NCI-H2227 treated with DMSO at 0.1 percent for 48 hours (cell line): Measurements from ENCODE around the gene AHCYL2.
A peak's percentile ranks its signal among the peaks of the same experiment; 100 is the strongest.

Source experiments
- DNase-seq: peaks from one replicate; lab custom pipeline; 2025; lab: John Stamatoyannopoulos, UW

AHCYL2 gene

DNA sequence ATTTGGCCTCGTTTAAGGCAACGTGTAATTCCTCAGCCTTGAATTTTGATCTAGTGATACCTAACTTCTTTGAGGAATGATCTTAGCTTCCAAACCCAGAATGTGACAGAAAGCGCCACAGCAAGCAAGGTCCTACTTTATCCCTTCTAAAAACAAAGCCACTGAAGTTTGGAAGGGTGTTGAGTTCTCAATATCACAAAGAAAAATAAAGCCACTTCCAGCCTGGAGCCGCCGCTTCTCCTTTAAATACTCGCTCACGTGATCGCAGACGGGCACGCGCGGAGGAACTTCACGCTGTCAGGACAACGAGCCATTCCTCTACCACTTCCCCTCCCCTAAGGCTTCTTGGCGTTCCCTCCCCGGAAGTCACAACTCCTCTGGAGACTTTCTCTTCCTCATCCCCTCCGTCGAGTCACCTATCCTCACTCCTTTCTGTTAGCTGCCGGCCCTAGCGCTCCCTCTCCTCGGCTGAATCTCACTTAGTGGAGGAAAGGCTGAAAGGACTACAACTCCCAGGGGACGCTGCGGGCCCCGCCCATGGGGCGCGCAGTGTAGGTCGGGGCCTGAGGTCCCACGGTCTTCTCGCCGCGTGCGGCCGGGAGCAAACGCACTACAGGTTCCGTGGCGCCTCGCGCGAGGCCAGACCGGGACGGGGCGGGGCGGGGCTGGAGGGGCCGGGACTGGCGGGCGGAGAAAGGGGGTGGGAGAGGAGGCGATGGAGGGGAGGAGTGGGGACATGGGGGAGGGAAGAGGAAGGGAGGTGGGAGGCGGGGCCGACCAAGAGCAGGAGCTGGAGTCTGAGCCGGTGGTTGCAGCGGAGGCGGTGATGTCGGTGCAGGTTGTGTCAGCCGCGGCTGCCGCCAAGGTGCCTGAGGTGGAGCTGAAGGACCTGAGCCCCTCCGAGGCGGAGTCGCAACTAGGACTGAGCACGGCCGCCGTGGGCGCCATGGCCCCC lies at the start of gene AHCYL2:
Gene AHCYL2, plus strand, starts transcription at position 780 of the 955 bp plus-strand sequence.
- DNase-seq: peak; percentile 99

DNA sequence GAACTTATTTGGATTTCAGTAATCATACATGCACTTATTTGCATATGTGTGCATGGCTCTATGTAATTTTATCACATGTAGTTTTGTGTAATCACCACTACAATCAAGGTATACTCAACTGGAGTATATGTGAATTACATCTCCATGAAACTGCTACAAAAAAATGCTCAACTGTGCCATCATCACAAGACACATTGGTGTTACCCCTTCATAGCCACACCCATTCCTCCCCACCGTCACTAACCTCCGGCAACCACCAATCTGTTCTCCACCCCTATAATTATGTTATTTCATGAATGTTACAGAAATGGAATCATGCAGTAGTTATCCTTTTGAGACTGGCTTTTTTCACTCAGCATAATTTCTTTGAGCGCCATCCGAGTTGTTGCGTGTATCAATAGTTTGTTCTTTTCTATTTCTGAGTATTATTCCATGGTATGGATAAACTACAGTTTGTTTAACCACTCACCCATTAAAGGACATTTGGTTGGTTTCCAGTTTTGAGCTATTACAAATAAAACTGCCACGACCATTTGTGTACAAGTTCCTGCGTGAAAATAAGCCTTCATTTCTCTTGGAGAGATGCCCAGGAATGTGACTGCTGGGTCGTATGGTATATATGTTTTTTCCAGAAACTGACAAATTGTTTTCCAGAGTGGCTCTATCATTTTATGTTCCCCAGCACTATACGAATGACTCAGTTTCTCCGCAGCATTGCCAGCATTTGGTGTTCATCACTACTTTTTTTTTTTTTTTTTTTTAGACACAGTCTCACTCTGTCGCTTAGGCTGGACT lies 47.7 kb upstream of the AHCYL2 start:
- peak; percentile 96 for DNase-seq

DNA sequence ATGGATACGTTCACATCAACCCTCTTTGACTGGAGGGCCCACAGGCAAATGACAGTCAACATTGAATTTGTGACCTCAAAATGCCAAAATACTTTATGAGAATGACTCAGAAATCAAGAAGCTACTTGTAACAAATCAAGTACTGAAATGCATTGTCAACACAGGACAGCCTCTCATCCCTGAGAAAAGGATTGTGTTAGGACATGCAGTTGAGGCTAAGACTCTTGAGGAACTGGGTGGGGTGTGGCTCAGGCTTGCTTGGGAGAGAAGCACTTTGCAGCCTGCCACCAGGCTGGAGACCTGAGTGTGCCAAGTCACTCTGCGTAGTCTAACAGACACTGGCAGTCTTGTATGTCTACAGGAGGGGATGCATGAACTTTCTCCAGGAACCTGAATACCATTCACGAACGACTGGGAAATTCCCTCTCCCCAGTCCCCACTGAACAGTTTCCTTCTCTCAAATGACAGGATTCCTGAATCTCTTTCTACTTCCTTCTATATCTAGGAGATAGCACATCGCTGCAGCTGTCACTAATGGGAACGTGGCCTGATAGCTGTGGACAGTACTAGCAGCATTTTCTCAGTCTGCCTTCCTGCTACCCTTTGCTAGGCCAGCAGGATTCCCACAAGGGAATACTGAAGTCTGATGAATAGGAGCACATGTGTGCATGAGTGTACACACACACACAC lies 39.7 kb upstream of the AHCYL2 start:
- DNase-seq: no peak

DNA sequence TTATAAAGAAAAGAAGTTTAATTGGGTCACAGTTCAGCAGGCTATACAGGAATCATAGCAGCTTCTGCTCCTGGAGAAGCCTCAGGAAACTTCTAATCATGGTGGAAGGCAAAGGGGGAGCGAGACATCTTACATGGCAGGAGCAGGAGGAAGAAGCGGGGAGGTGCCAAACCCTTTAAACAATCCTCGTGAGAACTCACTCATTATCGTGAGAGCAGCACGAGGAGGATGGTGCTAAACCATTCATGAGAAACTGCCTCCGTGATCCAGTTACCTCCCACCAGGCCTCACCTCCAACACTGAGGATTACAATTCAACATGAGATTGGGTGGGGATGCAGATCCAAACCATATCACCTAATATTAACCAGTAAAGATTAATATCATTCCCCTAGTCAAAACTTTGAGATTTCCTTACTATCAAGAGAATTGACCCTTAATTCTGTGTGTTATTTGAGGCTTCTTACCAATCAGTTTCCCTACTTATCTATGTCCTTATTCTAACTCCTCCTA lies 38.0 kb upstream of the AHCYL2 start:
- DNase-seq: no peak

GRCh38 chr7:129187681-129188371 lies 37.0 kb upstream of the AHCYL2 start:
- no peak for DNase-seq

DNA sequence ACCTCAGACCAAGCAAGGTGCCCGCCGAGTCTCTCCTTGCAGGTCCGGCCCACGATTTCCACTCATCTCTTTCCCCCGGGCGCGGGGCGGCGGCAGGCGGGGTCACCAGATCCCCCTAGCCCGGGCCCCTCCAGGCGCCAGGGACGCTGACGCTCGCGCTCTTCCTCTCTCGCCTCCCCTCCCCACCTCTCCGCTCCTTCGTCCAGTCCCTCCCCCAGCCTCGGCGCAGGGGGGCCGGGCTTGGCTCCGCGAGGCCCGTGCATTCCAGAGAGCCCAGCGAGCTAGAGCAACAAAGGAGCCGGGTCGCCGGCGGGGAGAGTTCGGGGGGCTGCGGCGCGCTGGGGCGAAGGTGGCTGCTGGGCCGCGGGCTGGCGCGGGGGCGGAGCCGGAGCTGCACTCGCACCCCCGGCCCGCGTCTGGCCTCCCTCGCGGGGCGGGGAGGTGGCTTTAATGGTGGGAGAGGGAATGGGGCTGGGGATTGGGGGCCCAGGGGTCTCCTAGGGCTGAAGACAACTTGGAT lies 36.4 kb upstream of the AHCYL2 start, which contains the start of gene SMO:
Gene SMO, plus strand, starts transcription at position 262 of the 520 bp plus-strand sequence. CDS start 519 bp downstream, outside the sequence.
- DNase-seq: peak; percentile 70

DNA sequence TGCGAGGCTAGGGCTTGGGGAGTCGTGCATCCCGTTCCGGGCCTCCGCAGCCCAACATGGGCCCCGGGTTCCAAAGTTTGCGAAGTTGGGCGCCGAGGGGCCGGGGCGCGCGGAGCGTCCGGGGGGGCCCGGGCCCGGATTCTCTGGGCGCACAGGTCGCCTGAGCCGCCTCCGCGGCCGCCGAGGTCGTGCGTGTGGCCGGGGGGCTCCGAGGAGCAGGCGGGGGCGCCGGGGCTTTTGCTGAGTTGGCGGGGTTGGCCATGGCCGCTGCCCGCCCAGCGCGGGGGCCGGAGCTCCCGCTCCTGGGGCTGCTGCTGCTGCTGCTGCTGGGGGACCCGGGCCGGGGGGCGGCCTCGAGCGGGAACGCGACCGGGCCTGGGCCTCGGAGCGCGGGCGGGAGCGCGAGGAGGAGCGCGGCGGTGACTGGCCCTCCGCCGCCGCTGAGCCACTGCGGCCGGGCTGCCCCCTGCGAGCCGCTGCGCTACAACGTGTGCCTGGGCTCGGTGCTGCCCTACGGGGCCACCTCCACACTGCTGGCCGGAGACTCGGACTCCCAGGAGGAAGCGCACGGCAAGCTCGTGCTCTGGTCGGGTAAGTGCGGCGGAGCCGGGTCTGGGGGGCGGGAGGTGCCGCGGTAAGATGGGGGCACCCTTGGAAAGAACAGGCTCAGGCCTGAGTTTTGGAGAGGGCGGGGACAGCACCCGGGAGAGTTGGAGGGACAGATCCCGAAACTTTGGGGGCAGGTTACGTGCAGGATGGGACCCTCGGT lies 35.8 kb upstream of the AHCYL2 start:
- no peak for DNase-seq

GRCh38 chr7:129189661-129190310 lies 35.0 kb upstream of the AHCYL2 start:
- no peak for DNase-seq

- DNase-seq: no peak
These were observed 33.6 kb upstream of the AHCYL2 start for GRCh38 chr7:129191272-129191671.

DNA sequence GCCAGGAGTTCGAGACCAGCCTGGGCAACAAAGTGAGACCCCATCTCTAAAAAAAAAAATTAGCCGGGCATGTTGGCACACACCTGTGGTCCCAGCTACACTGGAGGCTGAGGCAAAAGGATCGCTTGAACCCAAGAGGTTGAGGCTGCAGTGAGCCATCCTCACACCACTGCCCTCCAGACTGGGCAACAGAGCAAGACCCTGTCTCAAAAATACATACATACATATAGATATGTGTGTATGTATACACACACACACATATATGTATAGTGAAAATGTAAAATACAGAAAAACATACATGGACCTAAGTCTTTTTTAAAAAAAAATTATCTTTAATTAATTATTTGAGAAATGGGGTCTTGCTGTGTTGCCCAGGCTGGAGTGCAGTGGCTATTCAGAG lies 30.9 kb upstream of the AHCYL2 start:
- no peak for DNase-seq

GRCh38 chr7:129197771-129198170 lies 27.1 kb upstream of the AHCYL2 start:
- DNase-seq: no peak

DNA sequence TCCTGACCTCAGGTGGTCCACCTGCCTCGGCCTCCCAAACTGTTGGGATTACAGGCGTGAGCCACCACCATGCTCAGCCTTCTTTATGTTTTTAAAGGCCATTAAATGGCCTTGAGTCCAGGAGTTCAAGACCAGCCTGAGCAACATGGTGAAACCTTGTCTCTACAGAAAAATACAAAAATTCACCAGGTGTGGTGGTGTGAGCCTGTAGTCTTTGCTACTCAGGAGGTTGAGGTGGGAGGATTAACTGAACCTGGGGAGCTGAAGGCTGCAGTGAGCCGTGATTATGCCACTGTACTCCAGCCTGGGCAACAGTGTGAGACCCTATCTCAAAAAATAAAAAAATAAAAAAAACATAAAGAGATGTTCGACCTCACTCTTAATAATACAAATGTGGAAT lies 25.4 kb upstream of the AHCYL2 start:
- no peak for DNase-seq

GRCh38 chr7:129202058-129202777 lies 22.6 kb upstream of the AHCYL2 start:
- DNase-seq: no peak

DNA sequence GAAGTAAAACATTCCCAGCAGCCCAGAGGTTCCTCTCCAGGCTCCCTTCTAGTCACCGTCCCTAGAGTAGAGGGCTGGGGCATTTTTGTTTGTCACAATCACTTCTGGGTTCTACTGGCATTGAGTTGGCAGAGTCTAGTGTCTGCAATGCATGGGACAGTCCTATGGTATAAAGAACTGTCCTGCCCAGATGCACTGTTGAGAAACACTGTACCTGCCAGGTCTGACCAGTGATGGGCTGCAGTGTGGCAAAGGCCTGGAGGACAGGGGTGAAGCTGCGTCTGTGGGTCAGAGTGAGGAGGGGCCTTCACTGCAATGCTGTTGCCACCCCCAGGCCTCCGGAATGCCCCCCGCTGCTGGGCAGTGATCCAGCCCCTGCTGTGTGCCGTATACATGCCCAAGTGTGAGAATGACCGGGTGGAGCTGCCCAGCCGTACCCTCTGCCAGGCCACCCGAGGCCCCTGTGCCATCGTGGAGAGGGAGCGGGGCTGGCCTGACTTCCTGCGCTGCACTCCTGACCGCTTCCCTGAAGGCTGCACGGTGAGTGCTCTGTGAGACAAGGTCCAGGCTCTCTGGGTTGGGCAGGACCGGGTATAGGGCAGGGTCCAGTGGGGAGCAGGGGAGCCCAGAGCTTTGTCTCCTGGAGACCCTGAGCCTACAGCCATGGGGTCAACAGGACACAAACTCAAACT lies 21.6 kb upstream of the AHCYL2 start:
- no peak for DNase-seq

- DNase-seq: no peak
These were observed 19.6 kb upstream of the AHCYL2 start for GRCh38 chr7:129205126-129205818.

- no peak for DNase-seq
These were observed 18.6 kb upstream of the AHCYL2 start for GRCh38 chr7:129205987-129206785.

DNA sequence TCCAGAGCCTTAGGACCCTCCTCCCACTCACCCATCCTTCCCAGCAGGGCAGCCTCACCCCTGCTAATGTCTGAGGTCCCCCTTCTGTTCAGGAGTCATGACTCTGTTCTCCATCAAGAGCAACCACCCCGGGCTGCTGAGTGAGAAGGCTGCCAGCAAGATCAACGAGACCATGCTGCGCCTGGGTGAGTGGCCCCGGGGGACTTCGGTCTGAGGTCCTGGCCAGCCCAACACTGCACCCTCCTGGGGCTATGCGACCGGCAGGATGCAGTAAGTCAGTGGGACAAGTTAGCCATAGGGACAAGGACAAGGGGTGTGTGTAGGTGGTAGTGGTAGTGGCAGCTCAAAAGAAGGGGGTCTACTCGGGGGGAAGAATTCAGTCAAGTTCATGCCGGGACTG lies 16.2 kb upstream of the AHCYL2 start:
- no peak for DNase-seq
